COLO668 (cell line): ENCODE results near the gene SLC16A9.
"Not testable (repeated sequence)": the region's sequence is repeated elsewhere in the genome, so short reads cannot be mapped to it uniquely, and the experiment has no call there.

ENCODE experiments used
- DNase-seq: peaks from one replicate; lab custom pipeline; 2025; ENCODE audit not compliant: unreplicated experiment; lab: John Stamatoyannopoulos, UW

Gene SLC16A9

DNA sequence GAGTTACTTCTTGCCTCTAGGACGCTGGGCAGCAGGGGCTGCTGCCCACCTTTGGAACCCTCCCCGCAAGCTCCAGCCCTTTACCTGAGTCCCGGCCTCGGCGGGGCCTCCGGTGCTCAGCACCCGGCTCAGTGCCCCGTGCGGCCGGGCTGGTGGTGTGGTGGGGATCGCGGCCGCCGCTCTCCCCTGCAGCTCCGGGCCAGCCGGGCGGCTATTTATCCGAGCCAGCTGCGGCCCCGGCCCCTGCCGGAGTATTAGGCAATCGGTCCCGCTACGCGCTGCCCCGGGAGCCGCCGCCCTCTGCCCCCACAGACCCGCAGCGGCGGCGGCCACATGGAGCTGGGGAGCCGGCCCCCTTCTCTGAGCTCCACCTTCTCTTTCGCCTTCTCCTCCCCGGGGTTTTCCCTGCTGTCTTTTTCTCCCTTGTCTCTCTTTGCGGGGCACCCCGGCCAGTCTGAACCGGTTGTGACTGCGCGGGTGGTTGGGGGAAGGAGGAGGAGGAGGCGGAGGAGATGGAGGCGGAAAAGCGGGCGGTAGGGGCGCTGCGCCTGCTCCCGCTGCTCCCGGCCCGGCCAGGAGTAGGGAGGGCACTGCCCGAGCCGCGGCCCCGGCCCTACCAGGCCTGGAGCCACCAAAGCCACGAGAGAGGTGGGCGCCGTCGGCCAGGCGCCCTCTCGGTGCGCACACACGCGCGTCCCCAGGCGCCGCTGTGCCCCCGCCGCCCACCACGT is at the start of gene SLC16A9:
Gene SLC16A9 (minus strand): TSS at position 456 of the 731 bp plus-strand sequence. CDS start 25,559 bp downstream, outside the sequence.
- peak; percentile 62 for DNase-seq

- no peak for DNase-seq
These were observed 48.3 kb upstream of the SLC16A9 start for GRCh38 chr10:59757966-59758365.

GRCh38 chr10:59754951-59755350 is 45.3 kb upstream of the SLC16A9 start:
- no peak for DNase-seq

- DNase-seq, result no peak
These were observed 43.6 kb upstream of the SLC16A9 start, which contains the start of gene MRLN for GRCh38 chr10:59753267-59753666. Gene MRLN (minus strand): TSS chr10:59753455.

- DNase-seq, result no peak
These were observed 42.8 kb upstream of the SLC16A9 start for GRCh38 chr10:59752278-59752940.

DNA sequence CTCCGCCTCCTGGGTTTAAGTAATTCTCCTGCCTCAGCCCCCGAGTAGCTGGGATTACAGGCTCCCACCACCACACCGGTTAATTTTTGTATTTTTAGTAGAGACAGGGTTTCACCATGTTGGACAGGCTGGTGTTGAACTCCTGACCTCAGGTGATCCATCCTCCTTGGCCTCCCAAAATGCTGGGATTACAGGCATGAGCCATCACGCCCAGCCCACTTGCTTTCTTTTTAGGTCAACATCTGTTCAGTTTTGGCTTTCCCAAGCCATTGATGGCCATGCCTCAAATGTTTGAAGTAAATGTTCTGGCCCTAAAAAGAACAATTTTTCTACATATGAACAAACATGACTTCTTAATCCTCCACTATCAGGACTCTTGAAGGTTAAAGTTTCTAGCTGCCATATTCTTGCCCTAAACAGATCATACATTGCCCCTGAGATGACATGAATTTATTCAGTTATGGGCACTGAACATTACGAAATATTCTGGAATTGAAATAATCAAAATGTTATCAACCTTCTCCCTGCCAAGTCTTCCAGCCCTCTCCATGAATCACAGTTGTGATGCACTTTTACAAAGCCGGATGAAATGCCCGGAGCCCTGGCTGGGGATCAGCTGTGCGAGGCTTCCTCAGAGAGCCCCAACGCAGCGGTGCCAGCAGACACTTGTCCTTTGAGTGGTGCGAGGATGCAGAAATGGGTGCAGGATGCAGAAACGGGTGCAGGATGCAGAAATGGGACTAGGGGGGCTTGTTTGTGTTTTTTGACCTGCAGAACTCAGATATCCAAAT is 40.7 kb upstream of the SLC16A9 start:
- no peak for DNase-seq

DNA sequence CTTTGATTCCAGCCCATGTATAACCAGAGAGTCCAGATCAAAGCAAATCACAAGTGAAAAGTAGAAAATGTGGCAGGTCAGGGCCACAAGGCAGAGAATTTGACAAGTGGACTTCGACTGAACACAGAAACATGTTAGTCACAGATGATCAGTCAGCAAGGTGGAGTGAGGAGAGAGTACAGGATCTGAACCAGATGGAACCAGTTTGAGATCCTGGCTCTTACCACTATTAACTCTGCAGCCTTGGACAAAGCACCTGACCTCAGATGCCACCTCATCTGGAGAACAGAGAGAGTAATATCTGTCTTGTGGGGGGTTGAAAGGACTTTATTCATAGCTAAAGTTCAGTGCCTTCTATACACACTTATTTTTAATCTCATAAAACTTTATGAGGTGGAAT is 39.2 kb upstream of the SLC16A9 start:
- DNase-seq, result no peak

DNA sequence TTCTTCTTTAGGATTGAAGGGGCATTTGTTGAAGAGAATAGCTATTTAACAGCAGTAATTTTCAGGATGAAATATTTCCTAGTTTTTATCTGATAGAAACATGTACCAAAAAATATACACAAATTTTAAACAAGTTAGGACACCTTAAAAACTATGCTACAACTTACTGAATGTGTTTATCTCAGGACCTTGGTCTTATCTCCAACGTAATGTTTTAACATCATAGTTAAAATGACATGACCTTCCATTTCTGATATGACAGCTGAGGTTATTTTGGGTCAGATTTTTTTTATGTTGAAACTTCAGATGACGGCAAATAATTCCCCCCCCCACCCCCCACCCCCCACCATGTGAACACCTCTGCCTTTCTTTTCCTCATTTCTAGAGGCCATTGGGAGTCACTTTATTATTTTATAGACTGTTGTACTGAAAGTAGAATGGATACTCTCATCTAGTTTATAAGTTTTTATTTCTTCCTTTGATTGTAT is 35.6 kb upstream of the SLC16A9 start:
- no peak for DNase-seq

GRCh38 chr10:59744762-59745161 is 35.1 kb upstream of the SLC16A9 start:
- DNase-seq, result not testable (repeated sequence)

DNA sequence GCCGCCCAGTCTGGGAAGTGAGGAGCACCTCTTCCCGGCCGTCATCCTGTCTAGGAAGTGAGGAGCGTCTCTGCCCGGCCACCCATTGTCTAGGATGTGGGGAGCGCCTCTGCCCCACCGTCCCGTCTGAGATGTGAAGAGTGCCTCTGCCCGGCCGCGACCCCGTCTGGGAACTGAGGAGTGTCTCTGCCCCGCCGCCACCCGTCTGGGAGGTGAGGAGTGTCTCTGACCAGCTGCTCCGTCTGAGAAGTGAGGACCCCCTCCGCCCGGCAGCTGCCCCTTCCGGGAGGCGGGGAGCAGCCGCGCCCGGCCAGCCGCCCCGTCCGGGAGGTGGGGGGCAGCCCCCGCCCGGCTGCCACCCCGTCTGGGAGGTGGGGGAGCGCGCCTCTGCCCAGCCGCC is 34.5 kb upstream of the SLC16A9 start:
- DNase-seq, result not testable (repeated sequence)

DNA sequence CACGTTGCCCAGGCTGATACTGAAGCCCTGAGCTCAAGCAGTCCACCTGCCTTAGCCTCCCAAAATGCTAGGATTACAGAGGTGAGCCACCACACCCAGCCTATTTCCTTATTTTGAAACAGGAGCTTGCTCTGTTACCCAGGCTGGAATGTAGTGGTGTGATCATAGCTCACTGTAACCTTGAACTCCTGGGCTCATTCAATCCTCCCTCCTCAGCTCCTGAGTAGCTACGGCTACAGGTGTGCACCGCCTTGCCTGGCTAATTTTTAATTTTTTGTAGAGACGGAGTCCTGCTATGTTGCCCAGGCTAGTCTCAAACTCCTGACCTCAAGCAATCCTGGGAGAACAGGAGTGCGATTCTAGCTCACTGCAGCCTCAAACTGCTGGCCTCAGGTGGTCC is 31.9 kb upstream of the SLC16A9 start:
- DNase-seq, result no peak

GRCh38 chr10:59741048-59741447 is 31.4 kb upstream of the SLC16A9 start:
- no peak for DNase-seq

- no peak for DNase-seq
These were observed 27.1 kb upstream of the SLC16A9 start for GRCh38 chr10:59736749-59737148.

DNA sequence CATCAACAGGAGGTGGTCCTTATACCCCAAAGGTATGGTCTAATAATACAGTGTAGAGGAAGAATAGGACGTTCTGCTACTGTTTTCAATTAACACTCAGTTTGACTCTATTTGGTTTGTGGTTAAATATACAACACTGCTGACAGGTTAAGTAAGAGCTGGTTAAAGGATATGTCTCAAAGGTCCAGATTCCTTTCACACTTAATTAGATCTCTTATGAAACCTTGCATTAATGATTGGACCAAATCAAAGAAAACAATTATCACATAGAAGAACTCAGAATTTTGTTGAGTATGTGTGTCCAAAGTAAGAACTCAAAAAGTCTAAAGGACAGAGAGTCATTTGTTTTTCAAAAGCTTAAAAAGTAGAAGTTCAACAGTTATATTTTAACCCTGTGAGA is 25.6 kb upstream of the SLC16A9 start:
- no peak for DNase-seq

- no peak for DNase-seq
These were observed 24.4 kb upstream of the SLC16A9 start for GRCh38 chr10:59734014-59734462.

DNA sequence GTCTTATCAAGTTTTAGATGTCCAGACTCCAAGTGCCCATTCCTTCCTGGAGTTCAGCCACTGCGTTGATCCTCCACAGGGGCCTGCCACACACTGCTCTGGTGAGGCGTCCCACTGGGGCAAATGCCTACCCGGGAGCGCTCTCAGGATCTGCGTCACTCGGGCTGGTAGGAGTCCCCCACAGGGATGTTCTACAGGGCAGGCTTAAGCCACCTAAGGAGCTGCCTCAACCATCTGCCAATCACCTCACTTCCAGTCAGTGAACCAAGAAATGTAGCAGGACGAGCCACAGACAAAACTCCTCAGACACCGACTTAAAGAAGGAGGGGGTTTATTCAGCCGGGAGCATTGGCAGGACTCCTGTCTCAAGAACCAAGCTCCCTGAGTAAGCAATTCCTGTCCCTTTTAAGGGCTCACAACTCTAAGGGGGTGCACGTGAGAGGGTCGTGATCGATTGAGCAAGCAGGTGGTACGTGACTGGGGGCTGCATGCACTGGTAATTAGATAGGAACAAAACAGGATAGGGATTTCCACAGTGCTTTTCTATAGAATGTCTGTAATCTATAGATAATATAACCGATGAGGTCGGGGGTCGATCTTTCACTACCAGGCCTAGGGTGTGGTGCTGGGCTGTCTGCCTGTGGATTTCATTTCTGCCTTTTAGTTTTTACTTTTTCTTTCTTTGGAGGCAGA is 23.8 kb upstream of the SLC16A9 start:
- not testable (repeated sequence) for DNase-seq

DNA sequence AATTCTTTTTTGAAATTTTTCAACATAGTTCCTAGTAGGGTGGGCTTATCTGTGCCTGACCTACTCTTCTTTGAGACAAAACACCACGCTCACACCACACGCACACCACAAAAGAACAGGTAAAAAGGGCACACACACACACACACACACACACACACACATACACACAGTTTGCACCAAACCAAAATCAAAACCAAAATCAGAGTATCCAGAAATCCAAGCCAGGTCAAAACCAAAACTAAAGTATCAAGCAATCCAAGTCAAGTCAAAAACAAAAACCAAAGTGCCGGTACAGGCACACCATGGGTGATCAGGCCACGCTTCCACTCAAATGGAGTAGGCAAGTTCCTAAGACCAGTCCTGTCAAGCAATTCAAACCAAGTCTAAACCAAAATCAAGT is 23.2 kb upstream of the SLC16A9 start:
- not testable (repeated sequence) for DNase-seq

DNA sequence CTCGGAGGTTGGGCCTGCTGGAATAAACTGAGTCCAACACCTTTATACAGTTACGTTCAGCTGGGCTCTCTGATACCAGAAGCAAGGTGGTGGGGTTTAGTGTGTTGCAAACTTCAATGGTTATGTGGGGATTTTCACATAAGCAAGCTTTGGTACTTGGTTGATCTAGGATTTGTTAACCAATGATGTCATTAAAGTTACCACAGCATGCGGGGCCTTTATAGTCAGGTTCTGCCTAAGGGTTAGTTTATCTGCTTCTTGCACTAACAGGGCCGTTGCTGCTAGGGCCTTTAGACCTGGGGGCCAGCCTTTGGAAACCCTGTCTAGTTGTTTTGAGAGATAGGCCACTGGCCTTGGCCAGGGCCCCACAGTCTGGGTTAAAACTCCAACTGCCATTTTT is 19.5 kb upstream of the SLC16A9 start:
- not testable (repeated sequence) for DNase-seq

- DNase-seq, result no peak
These were observed 14.7 kb upstream of the SLC16A9 start for GRCh38 chr10:59724098-59724938.

DNA sequence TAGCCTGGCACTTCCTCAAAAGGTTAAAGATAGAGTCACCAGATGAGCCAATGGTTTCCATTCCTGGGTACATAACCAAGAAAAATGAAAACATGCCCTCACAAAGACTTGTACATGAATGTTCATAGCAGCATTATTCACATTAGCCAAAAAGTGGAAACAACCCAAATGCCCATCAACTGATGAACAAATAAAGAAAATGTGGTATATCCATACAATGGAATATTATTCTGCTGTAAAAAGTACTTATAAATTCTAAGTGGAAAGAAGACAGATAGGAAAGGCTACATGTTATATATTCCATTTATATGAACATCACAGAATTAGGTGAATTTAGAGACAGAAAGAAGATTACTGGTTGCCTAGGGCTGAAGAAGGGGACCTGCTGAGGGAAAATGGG is 10.7 kb upstream of the SLC16A9 start:
- no peak for DNase-seq
